HG03159 (cell line): Measurements from ENCODE around the gene DEPDC7.
"Not testable (repeated sequence)": the region's sequence is repeated elsewhere in the genome, so short reads cannot be mapped to it uniquely, and the experiment has no call there.

Experiments used
- ATAC-seq: cut with Tn5 transposase; IDR thresholded peaks from one replicate; pipeline ENCODE4 v1.9.1; 2021; ENCODE audit warnings: mild to moderate bottlenecking, moderate library complexity; ENCODE audit not compliant: unreplicated experiment

DEPDC7 gene

DNA sequence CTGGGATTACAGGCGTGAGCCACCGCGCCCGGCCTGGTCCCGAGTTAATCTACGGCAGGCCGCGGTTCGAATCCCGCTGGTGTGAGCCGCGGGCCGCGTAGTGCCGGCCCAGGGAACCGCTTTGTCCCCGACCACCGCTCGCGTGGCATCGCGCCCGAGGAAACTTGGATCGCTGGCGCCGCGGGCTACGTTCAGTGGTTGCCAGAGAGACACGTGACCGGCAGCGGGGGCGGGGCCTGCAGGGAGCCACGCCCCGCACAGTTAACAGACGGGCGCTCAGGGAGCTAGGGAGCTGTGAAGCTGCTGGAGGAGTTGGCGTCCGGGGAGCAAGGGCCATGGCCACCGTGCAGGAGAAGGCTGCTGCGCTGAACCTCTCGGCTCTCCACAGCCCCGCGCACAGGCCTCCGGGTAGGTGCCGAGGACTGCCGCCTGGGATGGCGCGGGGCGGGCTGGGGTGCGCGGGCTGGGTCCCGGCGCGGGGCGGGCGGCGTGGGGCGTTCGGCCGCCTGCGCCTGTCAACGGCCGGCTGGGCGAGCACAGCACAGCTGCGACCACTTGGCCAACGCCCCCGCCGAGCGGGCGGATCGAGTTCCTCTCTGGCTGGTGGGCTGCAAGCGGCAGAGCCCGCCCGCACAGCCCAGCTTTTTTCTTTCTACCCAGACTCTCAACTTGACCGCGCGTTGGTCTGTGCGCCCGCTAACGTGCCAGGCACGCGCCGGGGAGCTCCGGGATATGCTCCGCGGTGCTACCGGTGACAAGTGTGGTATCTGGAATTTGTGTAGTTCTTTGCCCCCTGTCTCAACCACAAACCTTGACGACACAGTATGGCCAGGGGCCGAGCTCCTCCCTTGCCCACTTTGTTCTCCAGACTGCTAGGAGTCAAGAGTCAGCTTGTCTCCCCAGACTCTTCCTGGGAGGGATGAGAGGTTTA is at the start of gene DEPDC7:
TSS of gene DEPDC7 (plus strand) at position 258 of the 931 bp plus-strand sequence. CDS start at position 336, 78 bp downstream.
- ATAC-seq: peak; percentile 70

DNA sequence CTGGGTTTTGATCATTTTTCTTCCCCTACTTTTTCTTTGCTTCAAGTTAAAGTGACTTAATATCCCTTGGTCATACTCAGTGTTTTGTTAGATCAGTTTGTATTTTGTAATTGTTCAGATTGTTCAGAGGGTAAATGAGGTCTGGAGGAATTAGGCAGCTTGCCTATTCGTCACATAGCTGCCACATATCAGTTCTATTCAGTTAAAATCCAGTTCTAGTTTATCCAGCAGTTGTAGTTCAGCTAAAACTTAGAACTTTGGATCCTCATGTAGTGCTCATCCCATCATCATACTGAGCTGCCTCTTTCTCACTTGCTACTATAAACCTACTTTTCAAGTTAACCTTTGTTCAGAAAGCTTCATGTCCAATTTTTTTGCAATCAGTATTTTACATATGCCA is 47.1 kb upstream of the DEPDC7 start:
- no peak for ATAC-seq

DNA sequence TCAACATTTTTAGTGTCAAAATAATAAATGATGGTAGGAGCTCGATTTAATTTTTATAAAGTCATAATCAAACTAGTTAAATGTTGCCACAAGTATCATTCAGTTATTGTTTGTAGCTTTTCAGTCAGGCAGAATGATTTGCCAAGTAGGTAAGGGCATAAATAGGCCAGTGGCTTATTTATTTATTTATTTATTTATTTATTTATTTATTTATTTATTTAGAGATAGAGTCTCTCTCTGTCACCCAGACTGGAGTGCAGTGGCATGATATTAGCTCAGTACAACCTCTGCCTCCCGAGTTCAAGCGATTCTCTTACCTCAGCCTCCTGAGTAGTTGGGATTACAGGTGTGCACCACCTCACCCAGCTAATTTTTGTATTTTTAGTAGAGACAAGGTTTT is 43.4 kb upstream of the DEPDC7 start:
- not testable (repeated sequence) for ATAC-seq

DNA sequence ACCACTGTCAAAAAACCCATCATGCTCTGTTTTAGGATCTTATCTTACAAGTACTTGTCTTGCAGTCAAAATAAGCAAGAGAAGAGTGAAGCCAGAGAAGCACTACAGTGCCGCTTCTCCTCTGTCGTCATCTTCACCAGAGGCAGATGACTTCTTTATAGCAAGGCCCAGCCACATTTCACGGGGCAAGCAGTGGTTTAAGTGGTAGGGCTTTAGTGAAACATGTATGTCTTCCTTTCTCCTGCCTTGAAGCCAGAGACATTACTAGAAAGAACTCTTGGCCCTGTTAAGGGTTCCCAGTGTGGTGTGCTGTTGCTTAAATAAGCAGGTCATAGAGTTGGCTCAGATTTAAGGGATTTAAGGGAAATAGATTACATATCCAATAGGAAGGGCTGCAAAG is 42.9 kb upstream of the DEPDC7 start:
- ATAC-seq: no peak

DNA sequence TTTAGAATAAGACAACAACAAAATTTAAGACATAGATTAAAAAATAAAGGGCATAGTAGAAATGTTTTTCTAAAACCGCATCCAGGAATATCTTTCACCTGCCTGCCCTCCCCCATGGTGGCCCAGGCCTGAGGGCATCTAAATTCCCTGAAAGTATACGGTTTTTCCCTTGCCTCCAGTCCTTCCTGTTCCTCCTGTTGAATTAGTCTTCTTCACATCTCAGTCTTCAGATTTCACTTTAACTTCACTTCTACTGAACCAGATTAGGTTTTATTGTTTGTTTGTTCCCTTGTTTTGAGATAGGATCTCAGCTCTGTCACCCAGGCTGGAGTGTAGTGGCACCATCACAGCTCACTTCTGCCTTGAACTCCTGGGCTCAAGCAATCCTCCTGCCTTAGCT is 33.1 kb upstream of the DEPDC7 start:
- no peak for ATAC-seq

DNA sequence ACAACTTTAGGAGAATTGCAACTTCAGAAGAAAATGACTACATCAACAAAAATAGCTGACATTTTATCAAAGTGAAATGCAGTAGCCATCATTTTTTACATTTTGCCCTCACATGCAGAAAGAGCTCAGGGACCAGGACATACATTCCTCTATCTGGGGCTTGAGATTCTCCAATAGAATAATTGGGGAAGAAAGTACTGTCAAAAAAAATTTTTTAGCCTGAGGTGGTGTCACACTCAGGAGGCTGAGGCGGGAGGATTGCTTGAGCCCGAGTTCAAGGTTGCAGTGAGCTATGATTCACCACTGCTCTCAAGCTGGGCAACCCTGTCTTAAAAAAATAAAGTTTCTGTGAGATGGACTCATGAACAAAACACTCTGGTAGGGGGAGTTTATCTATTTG is 32.2 kb upstream of the DEPDC7 start:
- ATAC-seq: no peak

DNA sequence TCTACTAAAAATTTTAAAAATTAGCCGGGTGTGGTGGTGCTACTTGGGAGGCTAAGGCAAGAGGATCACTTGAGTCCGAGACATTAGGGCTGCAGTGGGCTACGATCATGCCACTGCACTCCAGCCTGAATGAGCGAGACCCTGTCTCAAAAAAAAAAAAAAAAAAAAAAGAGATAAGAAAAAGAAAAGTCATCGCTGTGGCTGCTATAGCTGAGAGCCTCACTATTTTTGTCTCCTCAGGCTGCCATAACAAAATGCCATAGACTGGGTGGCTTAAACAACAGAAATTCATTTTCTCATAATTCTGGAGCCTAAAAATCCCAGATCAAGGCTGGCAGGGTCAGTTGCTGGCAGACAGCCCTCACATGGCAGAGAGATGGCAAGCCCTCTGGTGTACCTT is 30.1 kb upstream of the DEPDC7 start:
- ATAC-seq: no peak

DNA sequence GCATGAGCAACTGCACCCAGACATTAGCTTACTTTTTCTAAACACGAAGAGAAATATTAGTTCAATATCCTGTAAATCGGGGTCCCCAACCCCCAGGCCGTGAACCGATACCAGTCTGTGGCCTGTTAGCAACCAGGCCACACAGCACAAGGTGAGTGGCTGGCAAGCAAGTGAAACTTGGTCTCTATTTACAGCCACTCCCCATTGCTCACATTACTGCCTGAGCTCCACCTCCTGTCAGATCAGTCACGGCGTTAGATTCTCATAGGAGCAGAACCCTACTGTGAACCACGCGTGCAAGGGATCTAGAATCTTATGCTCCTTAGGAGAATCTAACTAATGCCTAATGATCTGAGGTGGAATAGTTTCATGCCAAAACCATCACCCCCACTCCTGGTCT is 27.8 kb upstream of the DEPDC7 start:
- no peak for ATAC-seq

DNA sequence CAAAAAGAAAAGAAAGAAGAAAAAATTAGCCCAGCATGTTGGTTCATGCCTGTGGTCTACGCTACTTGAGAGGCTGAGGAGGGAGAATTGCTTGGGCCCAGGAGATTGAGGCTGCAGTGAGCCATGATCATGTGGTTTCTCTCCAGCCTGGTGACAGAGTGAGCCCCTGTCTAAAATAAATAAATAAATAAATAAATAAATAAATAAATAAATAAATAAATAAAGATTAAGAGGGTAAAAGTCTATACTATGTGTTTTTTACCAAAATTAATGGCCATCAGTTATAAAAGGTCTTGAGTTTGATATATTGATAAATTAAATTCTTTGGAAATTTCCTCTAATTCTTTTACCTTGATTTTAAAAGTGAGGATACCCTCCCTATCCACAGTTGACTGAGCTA is 25.2 kb upstream of the DEPDC7 start:
- ATAC-seq: no peak

DNA sequence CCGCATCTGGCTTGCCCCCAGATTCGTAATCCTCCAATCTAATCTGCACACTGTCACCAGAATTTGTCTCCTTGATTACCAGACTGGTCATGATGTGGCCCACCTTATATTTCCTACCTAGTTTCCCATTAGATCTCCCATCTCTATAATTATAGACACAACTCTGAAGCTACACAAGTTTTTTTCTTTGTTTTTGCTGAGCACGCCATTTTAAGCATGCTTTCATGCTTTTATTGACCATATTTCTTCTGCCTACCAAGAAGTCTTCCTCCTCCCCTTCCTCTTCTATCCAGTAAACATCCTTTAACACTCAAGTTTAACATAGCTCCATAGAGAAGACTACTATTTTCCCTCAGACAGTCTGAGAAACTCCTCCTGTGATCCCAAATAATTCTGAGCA is 24.3 kb upstream of the DEPDC7 start:
- no peak for ATAC-seq

DNA sequence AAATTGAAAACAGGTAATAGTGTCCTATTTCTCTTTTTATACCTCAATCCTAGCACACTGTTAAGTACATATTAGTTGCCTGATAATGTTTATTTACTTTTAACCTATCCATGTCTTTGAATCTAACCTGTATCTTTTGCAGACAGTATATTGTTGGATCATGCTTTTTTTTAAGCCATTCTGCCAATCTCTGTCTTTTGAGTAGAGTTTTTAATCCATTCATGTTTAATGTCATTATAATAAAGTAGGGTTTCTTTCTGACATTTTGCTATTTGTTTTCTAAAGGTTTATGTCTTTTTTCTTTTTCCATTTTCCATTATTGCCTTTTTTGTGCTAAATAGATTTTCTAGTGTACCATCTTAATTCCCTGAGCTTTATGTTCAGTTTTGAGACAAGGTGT is 23.8 kb upstream of the DEPDC7 start:
- no peak for ATAC-seq

DNA sequence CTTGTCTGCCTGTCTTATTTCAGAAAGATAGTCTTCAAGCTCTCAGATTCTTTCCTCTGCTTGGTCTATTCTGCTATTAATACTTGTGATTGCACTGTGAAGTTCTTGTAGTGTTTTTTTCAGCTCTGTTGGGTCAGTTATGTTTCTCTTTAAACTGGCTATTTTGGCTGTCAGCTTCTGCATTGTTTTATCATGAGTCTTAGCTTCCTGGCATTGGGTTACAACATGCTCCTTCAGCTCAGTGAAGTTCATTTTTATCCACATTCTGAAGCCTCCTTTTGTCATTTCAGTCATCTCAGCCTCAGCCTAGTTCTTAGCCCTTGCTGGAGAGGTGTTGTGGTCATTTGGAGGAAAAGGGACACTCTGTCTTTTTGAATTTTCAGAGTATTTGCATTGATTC is 15.5 kb upstream of the DEPDC7 start:
- no peak for ATAC-seq

DNA sequence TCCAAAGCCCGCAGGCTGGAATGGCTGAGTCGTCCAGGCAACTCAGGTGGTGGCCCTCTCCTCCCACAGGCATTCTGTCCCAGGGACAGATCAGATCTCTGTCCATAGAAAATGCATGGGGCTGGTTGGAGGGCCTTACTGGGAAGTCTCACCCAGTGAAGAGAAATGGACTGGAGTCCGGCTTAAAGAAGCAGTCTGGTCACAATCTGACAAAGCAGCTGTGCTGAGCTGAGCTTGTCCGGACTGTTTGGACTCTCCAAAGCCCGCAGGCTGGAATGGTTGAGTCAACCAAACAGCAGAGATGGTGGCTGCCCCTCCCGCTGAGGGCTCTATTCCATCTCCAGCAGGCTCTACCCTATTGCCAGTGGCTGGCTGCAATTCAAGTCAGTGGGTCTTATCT is 14.4 kb upstream of the DEPDC7 start:
- ATAC-seq: no peak

DNA sequence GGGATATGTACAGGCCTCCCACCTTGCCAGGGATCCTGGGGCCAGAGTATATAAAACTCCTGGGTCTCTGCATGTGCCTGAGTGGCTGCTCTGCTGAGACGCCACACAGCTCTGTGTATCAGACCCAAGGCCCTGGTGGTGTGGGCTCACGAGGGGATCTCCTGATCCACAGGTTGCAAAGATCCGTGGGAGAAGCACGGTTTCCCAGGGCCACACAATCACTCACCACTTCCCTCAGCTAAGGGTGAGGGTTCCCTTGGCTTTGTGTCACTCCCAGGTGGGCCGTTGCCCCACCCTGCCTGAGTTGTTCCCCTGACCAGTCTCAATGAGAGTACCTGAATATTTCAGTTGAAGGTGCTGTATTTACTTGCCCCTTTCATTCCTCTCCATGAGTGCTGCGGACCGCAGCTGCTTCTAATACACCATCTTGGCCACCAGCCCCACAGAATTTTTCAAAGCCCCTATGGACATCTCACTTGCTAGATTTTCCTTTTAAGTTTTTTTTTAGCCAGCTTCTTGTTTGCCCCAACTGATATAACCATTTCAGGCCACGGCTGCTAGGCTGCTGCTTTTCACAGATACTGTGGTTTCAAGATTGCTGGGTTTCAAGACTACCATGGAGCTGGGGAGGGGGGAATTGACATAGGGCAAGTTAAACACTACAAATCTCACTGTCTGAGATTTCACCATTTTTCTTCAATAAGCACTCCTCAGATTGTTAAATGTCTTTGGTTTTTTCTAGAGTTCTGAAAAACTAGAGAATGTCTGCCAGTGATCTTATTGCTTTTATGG is 13.7 kb upstream of the DEPDC7 start:
- no peak for ATAC-seq

DNA sequence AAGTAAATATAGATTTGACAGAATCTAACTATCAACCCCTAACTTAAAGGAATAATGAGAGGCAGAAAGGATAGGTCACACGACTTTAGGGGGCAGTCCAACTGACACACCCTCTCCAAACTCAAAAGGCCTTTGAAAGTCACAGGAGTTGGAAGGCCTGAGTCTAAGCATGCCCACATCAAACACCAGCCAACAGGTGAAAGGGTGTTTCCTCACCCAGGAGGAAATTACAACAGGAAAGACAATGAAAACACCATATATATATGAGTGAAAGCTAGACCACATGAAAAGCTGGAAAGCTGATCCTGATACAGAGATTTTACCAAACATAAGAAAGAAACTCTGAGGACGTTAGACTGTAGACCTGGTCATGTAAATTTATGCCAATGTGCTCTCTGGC is 10.5 kb upstream of the DEPDC7 start:
- ATAC-seq: no peak

DNA sequence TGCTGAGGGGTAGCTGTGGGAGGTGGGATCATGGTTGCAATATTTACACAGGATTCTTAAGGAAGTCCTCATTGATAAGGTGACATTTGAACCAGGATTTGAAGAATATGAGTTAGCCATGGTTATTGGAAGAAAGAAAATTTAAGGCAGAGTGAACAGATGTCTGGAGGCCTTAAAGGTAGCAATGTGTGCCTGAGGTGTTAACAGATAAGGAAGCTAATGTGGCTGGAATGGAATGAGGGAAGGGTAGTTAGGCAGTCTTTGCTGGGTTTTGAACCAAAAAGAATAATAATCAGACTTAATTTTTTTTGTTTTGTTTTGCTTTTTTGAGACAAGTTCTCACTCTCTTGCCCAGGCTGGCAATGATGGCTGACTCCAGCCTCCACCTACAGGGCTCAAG is 9.7 kb upstream of the DEPDC7 start:
- ATAC-seq: no peak

DNA sequence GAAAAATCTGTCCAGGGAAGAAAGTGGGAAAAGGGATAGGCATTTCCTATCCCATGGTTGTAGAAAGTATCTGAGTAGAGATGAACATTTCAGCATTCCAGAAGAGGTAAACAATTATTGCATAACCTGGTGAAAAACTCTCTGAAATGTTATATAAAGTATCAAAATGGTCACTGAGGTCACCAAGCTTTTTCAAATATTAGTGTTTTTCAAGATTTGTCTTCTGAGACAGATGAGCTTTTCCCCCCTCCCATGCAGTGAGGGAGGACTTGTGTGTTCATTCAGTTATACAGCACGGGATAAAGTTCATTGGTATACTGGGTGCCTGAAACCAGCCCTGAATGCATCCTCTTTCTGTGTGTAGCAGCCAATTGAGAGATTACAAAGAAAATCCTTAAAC is 1.9 kb upstream of the DEPDC7 start:
- no peak for ATAC-seq

DNA sequence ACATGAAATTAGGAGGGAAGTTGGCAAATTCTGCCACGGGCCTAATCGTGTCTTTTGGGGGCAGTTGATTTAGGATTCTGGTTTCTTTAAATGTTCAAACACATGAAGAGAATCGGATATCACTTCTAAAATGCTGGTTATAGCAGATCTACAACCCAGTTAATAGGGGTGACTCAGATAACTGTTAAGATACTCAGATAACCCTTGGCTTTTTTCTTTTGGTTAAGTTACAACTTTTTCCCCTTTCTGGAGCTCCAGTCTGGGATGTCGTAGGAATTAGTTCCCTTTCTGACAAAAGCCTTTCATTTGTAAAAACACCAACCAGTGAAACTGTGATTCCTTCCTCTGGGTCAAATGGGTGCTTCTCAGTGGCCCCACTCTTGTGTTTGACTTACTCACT is 976 bp downstream of the DEPDC7 start:
- ATAC-seq: no peak

DNA sequence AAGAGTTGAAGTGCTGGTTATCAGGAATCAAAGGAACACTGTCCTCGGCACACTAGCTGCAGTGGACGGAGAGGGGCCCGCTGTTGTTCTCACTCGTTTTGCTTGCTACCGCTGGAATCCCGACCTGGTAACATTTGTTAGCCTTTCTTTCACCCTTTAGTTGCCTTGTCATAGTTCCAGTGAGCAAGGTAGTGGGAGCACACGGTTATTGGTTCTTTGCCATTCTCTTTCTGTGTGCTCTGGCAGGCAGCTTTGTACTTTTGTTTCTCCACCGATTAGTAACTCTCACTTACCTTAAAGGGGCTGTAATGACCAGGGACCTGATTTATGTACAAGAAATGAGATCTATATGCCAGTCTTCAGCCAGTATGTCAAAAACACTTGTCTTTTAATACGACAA is 1.8 kb downstream of the DEPDC7 start:
- no peak for ATAC-seq

DNA sequence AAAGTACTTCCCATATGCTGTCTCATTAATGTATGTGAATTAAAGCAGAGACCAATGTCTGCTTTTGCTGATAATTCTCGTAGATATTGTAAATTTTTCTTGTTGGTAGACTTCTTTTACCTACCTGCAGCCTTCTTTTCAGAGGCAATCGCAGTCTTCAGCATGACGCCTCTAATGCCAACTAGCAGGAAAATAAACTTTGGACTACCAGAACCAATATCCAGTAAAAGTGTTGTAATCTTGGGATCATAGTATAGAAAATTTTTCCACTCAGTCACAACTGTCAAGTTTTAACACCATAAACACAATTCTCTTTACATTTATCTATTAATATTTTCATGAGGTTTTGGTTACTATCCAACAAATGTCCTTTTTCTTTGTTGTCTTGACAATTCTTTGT is 2.3 kb downstream of the DEPDC7 start:
- ATAC-seq: no peak

DNA sequence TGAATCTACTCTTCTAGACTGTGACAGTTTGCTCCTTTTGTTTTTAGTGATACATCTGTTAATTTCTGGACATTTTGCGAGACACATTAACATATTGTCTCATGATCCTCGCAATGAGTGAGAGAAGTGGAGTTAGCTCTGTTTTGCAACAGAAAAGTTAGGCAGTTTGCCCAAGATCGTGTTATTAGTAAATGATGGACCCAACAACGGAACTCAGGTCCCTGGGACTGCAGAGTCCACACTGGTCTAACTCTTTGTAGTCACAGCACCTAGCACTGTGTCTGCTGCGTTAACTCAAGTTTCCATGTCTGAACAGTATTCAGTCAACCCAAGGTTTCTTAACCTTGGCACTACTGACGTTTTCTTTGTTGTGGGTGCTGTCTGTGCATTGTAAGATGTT is 3.2 kb downstream of the DEPDC7 start:
- ATAC-seq: no peak

DNA sequence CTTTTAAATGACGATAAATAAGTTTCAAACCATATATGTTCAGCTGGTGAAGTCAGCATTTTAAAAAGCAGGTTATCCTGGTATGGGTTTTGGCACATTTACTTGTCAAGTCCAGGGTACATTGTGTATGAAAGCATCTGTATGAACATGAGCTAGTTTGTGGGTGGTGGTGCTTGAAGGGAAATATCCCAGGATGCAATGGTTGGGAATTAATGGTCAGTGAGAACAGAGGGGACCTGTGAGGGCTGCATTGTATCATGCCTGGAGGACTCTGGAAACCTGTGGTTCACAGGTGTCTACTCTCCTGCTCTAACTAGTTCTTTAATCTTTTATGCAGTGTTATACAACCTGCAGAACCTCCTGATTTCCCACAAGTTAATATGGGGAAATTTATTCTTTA is 5.8 kb downstream of the DEPDC7 start:
- no peak for ATAC-seq
